ENCODE data around the gene ASB1.

ASB1 gene, protein sequence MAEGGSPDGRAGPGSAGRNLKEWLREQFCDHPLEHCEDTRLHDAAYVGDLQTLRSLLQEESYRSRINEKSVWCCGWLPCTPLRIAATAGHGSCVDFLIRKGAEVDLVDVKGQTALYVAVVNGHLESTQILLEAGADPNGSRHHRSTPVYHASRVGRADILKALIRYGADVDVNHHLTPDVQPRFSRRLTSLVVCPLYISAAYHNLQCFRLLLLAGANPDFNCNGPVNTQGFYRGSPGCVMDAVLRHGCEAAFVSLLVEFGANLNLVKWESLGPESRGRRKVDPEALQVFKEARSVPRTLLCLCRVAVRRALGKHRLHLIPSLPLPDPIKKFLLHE

GRCh38 chr2:238426568-238427434, at the start of gene ASB1:
TSS of gene ASB1 (plus strand) at chr2:238426927. CDS start at chr2:238427071, 144 bp downstream.
- peak; percentile 85 for DNase-seq (ENCODE audit: low spot score)

- no peak for DNase-seq (ENCODE audit: low spot score)
Measured at GRCh38 chr2:238378230-238379095, 48.3 kb upstream of the ASB1 start.

DNA sequence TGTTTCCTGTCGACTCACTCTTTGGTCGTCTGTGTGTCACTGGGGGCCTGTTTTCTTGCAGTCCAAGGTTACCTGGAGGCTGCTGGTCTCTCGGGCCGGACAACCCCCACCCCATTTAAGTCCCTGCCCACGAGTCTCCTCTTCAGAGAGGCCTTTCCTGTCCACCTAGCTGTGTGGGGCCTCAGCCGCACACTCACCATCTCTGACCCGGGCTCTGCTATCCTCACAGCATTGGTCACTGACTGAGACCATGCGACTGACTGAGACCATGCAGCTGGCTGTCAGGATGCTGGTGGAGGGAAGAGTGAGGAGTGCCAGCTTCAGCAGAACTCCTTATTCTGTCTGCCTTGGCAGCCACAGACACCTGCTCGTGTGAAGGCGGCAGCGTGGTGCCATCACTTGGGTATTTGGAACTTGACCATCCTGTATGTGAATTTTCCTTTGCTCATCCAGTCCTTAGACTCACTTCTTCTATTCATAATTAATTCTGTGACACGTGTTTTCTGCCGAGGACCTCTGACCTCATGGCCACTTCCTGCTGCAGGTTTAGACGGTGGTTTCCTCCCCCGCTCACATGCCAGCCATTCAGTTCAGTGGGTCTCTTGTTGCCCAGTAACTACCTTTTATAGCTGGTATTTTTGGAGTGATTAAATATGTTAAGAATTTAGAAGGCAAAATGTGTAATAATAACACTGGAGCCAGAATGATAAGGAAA, 47.5 kb upstream of the ASB1 start:
- no peak for DNase-seq (ENCODE audit: low spot score)

- no peak for DNase-seq (ENCODE audit: low spot score)
Measured at GRCh38 chr2:238380336-238380735, 46.4 kb upstream of the ASB1 start.

GRCh38 chr2:238380785-238381184, 45.9 kb upstream of the ASB1 start:
- DNase-seq (ENCODE audit: low spot score): no peak

DNA sequence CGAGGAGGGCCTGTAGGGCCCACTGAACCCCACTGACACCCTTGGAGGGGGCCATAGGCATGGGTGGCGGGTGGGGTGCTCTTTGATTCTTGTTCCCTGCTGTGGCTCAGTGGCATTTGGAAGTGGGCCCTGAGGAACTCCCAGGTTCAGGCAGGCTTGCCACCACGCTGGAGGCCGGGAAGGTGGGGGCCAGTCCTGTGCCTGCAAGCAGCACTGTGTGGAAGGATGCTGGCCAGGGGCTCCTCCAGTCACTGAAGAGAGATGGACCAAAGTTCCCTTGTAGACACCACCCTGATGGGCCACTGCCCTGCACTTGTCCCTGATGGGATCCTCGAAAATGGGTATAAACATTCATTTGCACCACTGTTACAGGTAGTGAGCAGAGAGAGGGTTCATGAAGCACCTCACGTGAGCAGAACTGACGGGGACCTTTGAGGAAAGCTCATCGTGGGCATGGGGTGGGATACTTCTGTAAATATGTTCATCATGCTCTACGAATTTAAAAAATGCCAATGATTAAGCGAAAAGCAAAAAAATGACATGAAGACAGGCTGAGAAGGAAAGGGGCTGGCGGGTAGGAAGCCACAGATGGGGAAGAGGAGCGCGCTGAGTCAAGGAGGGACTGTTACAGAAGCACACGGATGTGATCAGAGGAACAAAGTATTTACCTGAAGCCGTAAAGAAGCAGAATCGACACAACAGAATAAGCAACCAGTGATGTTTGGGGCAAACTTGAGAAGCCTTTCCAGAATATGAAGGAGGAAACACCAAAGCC, 45.2 kb upstream of the ASB1 start:
- DNase-seq (ENCODE audit: low spot score): no peak

DNA sequence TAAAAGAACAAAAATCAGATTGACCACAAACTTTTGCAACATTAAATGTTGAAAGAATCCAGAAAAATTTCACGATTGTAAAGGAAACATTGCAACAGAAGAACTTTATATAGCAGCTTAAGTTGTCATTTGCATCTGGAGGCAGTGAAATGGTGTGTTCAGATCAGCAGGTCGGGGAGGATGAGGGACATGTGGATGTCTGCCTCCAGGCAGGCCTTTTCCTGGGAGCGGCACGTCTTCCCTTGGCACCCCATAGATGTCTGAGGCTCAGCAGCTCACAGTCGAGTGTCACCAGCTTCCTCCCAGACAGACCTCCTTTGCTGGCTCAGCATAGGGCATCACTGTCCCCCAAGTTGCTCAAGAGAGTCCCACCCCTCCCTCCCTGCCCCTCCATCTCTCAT, 44.3 kb upstream of the ASB1 start:
- DNase-seq (ENCODE audit: low spot score): no peak

GRCh38 chr2:238383135-238383534, 43.6 kb upstream of the ASB1 start:
- DNase-seq (ENCODE audit: low spot score): no peak

DNA sequence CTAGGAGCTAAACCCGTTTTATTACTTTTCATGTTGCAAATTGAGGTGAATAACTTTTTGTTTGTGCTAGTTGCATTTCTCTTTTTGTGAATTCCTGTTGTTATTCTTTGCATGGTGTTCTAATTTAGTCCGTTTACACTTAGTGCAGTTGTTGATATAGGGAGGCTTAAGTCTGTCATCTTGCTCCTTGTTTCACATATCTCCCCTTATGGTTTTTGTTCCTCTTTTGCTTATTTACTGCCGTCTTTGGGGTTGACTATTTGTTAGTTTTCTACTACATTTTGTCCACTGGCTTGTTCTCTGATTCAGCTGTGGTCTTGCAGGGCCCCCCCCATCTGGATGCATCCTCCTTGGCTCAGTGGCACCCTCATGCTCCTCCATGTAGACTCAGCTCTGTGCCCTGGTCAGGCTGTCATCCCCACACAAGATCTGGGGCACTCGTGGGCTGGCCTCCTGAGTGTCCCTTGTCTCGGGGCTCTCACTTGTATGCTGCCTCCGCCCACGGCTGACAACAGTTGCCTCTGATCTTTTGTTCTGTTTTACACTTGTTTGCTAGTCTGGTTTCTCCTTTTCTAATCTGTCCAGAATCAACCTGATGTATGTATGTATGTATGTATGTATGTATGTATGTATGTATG, 42.9 kb upstream of the ASB1 start:
- DNase-seq (ENCODE audit: low spot score): no peak

GRCh38 chr2:238387332-238387731, 39.4 kb upstream of the ASB1 start:
- no peak for DNase-seq (ENCODE audit: low spot score)

GRCh38 chr2:238388794-238389193, 37.9 kb upstream of the ASB1 start:
- no peak for DNase-seq (ENCODE audit: low spot score)

GRCh38 chr2:238389988-238390589, 36.6 kb upstream of the ASB1 start:
- no peak for DNase-seq (ENCODE audit: low spot score)

- DNase-seq (ENCODE audit: low spot score): no peak
Measured at GRCh38 chr2:238391042-238391689, 35.6 kb upstream of the ASB1 start.

- DNase-seq (ENCODE audit: low spot score): no peak
Measured at GRCh38 chr2:238396663-238397062, 30.1 kb upstream of the ASB1 start.

GRCh38 chr2:238397356-238397755, 29.4 kb upstream of the ASB1 start:
- no peak for DNase-seq (ENCODE audit: low spot score)

GRCh38 chr2:238398577-238398976, 28.1 kb upstream of the ASB1 start:
- no peak for DNase-seq (ENCODE audit: low spot score)

- DNase-seq (ENCODE audit: low spot score): no peak
Measured at GRCh38 chr2:238399094-238399493, 27.6 kb upstream of the ASB1 start.

GRCh38 chr2:238401551-238401950, 25.2 kb upstream of the ASB1 start:
- DNase-seq (ENCODE audit: low spot score): no peak

DNA sequence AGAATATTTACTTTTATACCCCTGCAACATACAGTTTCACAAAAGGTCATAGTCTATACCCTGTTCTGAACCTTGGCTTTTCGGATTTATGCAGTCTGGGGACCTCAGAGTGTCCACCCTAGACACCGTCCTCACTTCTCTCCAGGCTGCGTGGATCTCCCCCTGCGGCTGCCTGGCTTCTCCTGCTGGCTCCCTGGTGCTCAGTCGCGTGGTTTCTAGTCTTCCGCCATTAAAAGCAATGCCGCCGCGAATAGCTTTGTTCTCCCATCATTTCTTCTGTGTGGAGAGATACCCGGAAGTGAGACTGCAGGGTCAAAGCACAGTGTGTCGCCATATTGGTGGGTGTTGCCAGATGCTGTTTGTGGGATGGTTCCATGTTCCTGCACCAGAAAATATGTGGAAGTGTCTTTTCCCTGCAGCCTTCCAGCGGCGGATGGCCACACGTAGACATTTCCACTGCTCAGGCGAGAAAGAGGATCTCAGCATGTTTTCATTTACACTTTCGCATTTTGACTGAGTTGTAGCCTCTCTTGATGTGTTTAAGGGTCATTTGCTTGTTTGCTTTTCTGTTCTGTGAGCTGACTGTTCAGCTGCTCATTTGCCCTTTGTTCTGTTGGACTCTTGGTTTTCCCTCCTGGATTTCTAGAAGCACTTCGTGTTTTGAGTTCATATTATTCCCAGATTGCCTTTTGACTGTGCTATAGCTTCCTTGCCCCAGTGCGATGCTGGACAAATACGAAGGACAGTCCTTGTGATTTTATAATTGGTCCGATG, 22.9 kb upstream of the ASB1 start:
- no peak for DNase-seq (ENCODE audit: low spot score)

Measured in HuH-7 (cell line).